ENCODE results near the gene ADAMTS9. TPM values are rescaled to one million over a fixed set of nuclear protein-coding genes. Genes with fewer than 3 reads are reported as not detected.

Gene ADAMTS9
- total RNA-seq, 1 donor from 2014 or later, result 261 TPM

DNA sequence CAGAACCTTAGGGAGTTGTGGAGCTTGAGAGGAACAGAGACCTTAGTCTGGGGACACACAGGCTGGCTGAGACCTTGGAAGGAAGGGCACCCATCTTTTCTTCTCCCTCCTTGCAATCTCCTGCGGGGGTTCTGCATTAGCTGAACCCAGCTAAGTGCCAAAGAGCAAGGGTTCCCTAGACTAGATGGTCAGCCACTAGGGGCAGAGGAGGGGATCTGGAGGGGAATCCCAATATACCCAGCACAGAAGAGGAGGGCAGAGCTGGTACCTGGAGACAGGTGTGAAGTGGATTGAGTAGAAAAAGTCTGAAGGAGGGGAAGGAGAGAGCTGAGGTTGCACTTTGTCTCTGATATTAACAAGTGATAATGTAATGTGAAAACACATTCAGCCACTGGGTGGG is 212.8 kb downstream of the ADAMTS9 start:
- TF ChIP-seq, protein P1, sequence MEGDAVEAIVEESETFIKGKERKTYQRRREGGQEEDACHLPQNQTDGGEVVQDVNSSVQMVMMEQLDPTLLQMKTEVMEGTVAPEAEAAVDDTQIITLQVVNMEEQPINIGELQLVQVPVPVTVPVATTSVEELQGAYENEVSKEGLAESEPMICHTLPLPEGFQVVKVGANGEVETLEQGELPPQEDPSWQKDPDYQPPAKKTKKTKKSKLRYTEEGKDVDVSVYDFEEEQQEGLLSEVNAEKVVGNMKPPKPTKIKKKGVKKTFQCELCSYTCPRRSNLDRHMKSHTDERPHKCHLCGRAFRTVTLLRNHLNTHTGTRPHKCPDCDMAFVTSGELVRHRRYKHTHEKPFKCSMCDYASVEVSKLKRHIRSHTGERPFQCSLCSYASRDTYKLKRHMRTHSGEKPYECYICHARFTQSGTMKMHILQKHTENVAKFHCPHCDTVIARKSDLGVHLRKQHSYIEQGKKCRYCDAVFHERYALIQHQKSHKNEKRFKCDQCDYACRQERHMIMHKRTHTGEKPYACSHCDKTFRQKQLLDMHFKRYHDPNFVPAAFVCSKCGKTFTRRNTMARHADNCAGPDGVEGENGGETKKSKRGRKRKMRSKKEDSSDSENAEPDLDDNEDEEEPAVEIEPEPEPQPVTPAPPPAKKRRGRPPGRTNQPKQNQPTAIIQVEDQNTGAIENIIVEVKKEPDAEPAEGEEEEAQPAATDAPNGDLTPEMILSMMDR (IDR thresholded peaks at IDR 0.05; ENCODE audit: unreplicated experiment), result no peak
- no peak for DNase-seq (ENCODE audit: low spot score)
- Mint-ChIP-seq H3K4me3 (ENCODE audit: unreplicated experiment) (no peak overlapping the region), H3K27me3 (ENCODE audit: unreplicated experiment) (no peaks in the 10 kb centered on the region), H3K27ac (ENCODE audit: unreplicated experiment) (no peak overlapping the region), H3K9me3 (ENCODE audit: unreplicated experiment) (peaks cover 14% of the 10 kb centered on the region), H3K36me3 (ENCODE audit: low read depth, unreplicated experiment) (peaks cover 8% of the 10 kb centered on the region), H3K4me1 (ENCODE audit: unreplicated experiment) (no peaks in the 10 kb centered on the region)

DNA sequence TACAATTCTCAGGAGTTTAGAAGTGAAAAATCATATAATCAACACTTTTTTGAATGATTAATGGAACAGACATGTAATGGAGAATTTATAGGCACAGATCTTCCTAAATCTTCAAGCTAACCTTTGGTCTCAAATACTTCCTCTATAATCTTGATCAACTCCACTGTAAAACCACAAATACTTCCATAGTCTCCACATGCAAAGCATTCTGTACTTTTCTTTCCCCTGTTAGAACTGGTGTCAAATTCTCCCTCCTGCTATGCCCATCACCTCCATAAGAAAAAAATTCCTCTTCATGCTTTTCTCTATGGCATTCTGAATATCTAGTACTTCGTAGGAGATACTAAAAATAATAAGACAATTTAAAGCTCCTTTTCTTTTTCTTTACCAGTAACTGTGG is 214.3 kb downstream of the ADAMTS9 start:
- no peak for DNase-seq (ENCODE audit: low spot score)
- TF ChIP-seq, protein P1 (IDR thresholded peaks at IDR 0.05; ENCODE audit: unreplicated experiment), result no peak
- Mint-ChIP-seq H3K4me1 (ENCODE audit: unreplicated experiment) (peaks cover under 1% of the 10 kb centered on the region), H3K36me3 (ENCODE audit: low read depth, unreplicated experiment) (peaks cover 8% of the 10 kb centered on the region), H3K9me3 (ENCODE audit: unreplicated experiment) (peaks cover 14% of the 10 kb centered on the region), H3K4me3 (ENCODE audit: unreplicated experiment) (no peak overlapping the region), H3K27me3 (ENCODE audit: unreplicated experiment) (no peaks in the 10 kb centered on the region), H3K27ac (ENCODE audit: unreplicated experiment) (no peak overlapping the region)

DNA sequence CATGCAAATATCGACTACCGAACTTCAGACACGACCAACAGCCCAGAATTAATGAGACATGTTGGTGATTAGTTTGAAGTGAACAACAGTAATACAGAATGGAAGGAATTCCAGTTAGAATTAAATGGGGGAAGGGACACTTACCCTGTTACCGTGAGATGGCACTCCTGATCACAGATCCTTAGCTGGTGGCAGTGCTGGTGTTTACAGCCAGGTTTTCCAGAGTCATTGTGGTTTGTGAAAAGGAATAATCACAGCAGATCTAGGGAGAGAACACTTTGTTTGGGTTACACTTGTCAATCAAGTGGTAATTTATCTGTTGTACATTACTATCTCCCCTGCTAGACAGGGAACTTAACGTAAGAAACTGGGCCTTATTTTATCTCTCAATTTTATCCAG is 217.4 kb downstream of the ADAMTS9 start:
- Mint-ChIP-seq H3K4me1 (ENCODE audit: unreplicated experiment) (peaks cover 14% of the 10 kb centered on the region), H3K27me3 (ENCODE audit: unreplicated experiment) (no peaks in the 10 kb centered on the region), H3K9me3 (ENCODE audit: unreplicated experiment) (peaks cover 9% of the 10 kb centered on the region), H3K36me3 (ENCODE audit: low read depth, unreplicated experiment) (peaks cover 3% of the 10 kb centered on the region), H3K27ac (ENCODE audit: unreplicated experiment) (no peak overlapping the region), H3K4me3 (ENCODE audit: unreplicated experiment) (no peak overlapping the region)
- DNase-seq (ENCODE audit: low spot score), result no peak
- TF ChIP-seq, protein P1 (IDR thresholded peaks at IDR 0.05; ENCODE audit: unreplicated experiment), result no peak

DNA sequence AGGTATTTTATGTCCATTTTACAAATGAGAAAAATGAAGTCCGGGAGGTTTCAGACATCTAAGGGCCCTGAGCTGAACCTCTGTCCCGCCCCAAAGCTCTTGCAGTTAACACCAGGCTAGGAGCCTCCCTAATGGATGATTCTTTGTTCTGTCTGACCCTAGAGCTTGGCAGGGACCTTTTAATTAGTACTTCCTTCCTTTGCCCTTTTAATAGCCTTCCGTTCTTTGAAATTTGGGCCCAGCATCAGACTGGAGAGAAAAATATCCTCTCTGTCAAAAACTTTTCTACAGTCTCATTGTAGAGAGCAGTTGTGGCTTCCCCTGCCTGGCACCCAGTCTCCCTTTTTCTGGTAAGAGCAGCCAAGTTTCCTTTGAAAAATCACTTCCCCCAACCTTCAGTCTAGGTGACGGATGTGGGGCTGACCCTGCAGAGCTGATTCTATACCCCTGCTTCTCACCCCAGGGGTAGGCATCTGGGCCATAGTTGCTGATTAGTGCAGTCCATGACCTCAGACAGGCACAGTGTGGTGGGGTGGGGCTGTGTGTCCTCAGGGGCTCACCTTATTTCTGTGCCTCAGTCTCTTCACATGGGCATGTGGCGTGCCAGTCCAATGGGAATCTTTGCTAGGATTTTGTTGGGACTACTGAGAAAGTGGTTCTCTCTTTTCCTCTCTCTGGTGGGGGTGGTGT is 220.4 kb downstream of the ADAMTS9 start:
- H3K36me3 Mint-ChIP-seq (ENCODE audit: low read depth, unreplicated experiment), result no peaks in the 10 kb centered on the region
- TF ChIP-seq, protein P1 (IDR thresholded peaks at IDR 0.05; ENCODE audit: unreplicated experiment), result no peak
- no peak overlapping the region for H3K4me3 Mint-ChIP-seq (ENCODE audit: unreplicated experiment)
- no peak for DNase-seq (ENCODE audit: low spot score)
- H3K27ac Mint-ChIP-seq (ENCODE audit: unreplicated experiment), result no peak overlapping the region
- H3K27me3 Mint-ChIP-seq (ENCODE audit: unreplicated experiment), result no peaks in the 10 kb centered on the region
- no peaks in the 10 kb centered on the region for H3K9me3 Mint-ChIP-seq (ENCODE audit: unreplicated experiment)
- peaks cover 14% of the 10 kb centered on the region for H3K4me1 Mint-ChIP-seq (ENCODE audit: unreplicated experiment)

Data from endothelial cell (in vitro differentiated cells).